ENCODE measurements around the gene ATP1A3. TPM values are rescaled to one million over a fixed set of nuclear protein-coding genes. Genes with fewer than 3 reads are reported as not detected.

Gene ATP1A3
- total RNA-seq, 4 donors from 2014 or later, result 0.35 to 1.3 (median 0.81) TPM

- H3K27me3 ChIP-seq, result peaks cover 0 to 38% of the 10 kb centered on the region in 2 donors
- no peak for TF ChIP-seq CTCF (IDR thresholded peaks at IDR 0.05)
- no peak for TF ChIP-seq POLR2A (IDR thresholded peaks at IDR 0.05)
- peak; percentile 54 to 68 (median 67) for DNase-seq
- H3K27ac ChIP-seq, result peak overlapping the region in 3 of 4 donors; percentile 38 to 80 (median 62)
- H3K4me3 ChIP-seq, result peak overlapping the region; percentile 38 to 64 (median 54)
- no peaks in the 10 kb centered on the region for H3K9me3 ChIP-seq
- no peaks in the 10 kb centered on the region for H3K36me3 ChIP-seq
- H3K4me1 ChIP-seq, result peaks cover 0 to 30% (median 16%) of the 10 kb centered on the region in 4 donors
Measured at GRCh38 chr19:41928754-41929535, 65.1 kb downstream of the ATP1A3 start.

GRCh38 chr19:41928221-41928683, 65.8 kb downstream of the ATP1A3 start, which contains the start of gene ERFL:
Gene ERFL, minus strand, starts transcription at chr19:41928449. Its CDS starts 15,530 bp downstream, at chr19:41912919.
- Histone ChIP-seq H3K9me3 (no peaks in the 10 kb centered on the region), H3K27me3 (peaks cover 0 to 39% of the 10 kb centered on the region in 2 donors), H3K4me3 (peak within 1 kb of the TSS; percentile 38 to 64 (median 54)), H3K27ac (peak within 1 kb of the TSS; percentile 1 to 80 (median 50)), H3K4me1 (peaks cover 0 to 30% (median 16%) of the 10 kb centered on the region in 4 donors), H3K36me3 (no peaks in the 10 kb centered on the region)
- TF ChIP-seq POLR2A (IDR thresholded peaks at IDR 0.05) (no peak), CTCF (IDR thresholded peaks at IDR 0.05) (no peak)
- DNase-seq, result no peak

GRCh38 chr19:41927497-41928192, 66.4 kb downstream of the ATP1A3 start:
- H3K36me3 ChIP-seq, result no peaks in the 10 kb centered on the region
- H3K27ac ChIP-seq, result peak overlapping the region; percentile 1 to 80 (median 50)
- peaks cover 0 to 26% (median 16%) of the 10 kb centered on the region in 4 donors for H3K4me1 ChIP-seq
- H3K4me3 ChIP-seq, result peak overlapping the region; percentile 38 to 64 (median 54)
- TF ChIP-seq CTCF (IDR thresholded peaks at IDR 0.05) (no peak), POLR2A (IDR thresholded peaks at IDR 0.05) (no peak)
- peaks cover 0 to 41% of the 10 kb centered on the region in 2 donors for H3K27me3 ChIP-seq
- no peaks in the 10 kb centered on the region for H3K9me3 ChIP-seq
- DNase-seq, result peak; percentile 50 to 71 (median 56)

GRCh38 chr19:41926763-41927496, 67.1 kb downstream of the ATP1A3 start:
- Histone ChIP-seq H3K4me1 (peaks cover 0 to 25% (median 16%) of the 10 kb centered on the region in 4 donors), H3K36me3 (no peaks in the 10 kb centered on the region), H3K27me3 (peaks cover 0 to 49% of the 10 kb centered on the region in 2 donors), H3K9me3 (no peaks in the 10 kb centered on the region), H3K27ac (no peak overlapping the region), H3K4me3 (no peak overlapping the region)
- TF ChIP-seq CTCF (IDR thresholded peaks at IDR 0.05) (no peak), POLR2A (IDR thresholded peaks at IDR 0.05) (no peak)
- DNase-seq, result no peak

Measured in Peyer's patch (tissue), 4 donors.